NOMO-1 (cell line): ENCODE results near the gene CDRT4.
"Not testable (repeated sequence)": the region's sequence is repeated elsewhere in the genome, so short reads cannot be mapped to it uniquely, and the experiment has no call there.

Experiments used
- DNase-seq, 2 experiments: peaks; one replicate each; lab custom pipeline; 2025; ENCODE audit not compliant: unreplicated experiment in 2 of 2; lab: John Stamatoyannopoulos, UW

CDRT4 gene

DNA sequence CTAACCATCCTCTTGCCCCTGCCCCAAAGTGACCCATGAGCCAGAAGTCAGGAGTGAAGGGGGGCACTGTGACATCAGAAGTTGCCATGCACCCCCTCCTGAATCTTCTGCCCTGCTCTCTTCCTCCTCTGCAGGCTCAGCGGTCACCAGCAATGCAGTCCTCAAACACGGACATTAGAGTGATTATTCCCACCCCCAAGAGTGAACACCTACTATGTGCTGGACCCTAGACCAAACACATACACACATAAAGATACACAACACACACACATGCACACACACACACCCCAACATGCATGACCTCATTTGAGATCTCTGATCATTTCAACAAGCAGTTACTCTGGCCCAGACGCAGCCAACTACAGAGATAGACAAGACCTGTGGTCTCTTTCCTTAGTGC, at the start of gene CDRT4:
CDRT4 (minus strand) TSS at position 30 of the 400 bp plus-strand sequence. CDS start 27,383 bp downstream, outside the sequence.
- no peak for DNase-seq

DNA sequence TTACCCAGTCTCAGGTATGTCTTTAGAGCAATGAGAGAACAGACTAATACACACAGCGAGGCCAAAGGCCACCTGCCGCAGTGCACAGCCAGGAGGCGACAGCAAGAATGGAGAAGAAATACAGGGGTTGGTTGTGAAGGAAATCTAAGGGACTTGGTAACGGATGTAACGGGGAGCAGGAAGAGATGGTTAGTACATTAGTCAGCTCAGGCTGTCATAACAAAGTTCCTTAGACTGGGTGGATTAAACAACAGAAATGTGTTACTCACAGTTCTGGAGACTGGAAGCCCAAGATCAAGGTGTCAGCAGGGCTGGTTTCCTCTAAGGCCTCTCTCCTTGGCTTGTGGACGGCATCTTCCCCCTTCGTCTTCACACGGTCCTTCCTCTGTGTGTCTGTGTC, 48.7 kb upstream of the CDRT4 start:
- no peak for DNase-seq

DNA sequence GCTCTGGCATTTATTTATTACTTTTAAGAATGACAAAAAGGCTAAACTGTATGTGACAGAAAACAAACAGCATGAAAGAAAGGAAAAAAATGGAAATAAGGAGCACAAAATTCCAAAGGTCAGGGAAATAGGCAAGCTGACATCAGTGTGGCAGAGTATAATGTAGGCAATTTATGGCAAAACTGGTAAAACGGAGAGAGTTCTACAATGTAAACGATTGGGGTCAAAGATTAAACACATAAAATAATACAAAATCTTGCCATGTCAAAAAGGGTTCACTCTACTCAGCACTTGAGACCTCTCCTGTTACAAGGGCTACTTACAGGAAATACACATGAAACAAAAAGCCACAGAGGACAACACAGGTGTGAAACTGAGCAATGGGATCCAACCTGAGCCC, 47.0 kb upstream of the CDRT4 start:
- DNase-seq, result no peak

DNA sequence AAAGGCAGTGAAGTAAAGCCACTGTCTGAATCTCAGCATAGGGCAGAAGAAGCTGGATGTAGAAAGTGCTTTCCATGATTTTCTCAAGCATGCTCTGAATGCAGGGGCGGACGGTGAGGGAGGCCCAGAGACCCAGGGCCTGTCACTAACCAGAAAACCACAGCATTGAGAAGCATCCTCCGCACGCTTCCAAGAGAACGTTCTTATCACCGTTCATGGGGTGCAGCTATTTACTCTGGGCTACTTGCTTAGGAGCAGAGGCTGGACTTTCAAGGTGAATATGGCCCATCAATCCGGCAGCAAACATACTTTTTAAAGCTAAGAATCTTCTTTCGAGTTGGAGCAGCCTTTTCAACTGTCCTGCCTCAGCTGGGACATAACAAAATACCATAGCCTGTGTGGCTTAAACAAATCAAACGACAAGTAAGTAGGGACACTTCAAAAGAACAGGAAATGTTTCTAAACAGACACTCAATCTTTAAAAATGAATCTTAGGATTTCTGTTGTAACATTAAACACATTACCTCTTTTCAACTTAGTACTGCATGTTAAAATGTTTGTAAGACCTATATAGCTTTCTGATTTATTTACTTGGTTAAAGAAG, 46.5 kb upstream of the CDRT4 start:
- DNase-seq, result no peak

DNA sequence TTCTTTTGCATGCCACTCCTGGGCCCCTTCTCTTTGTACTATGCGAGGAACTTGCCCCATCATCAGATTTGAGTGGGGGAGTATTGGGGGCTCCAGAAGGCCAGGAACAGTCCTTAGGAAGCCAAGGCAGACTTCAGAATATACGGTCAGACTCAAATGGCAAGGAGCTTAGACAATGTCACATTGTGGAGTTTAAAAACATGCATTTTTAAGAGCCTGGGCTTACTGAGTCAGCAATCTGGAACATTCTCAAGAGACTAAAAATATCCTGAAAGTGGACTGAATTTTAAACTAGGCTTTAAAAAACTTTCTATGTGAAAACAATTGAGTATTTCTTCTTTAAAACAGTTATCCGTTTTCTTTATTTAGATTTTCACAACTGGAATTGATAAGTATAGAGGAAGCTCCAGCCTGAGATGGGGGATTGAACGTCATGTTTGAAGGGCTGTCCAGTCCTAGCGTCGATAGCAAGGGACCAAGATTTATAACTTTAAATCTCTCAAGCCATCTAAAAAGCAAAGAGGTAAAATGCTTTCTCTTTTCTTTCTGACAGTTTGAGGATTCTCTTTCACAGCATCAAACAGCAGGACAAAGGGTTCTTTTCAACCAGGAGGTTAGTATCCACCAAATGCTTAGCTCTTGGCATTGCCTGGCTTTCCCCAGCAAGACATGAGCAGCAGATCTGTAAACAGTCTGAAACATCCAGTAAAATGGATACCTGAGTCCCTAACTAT, 45.8 kb upstream of the CDRT4 start:
- no peak for DNase-seq

DNA sequence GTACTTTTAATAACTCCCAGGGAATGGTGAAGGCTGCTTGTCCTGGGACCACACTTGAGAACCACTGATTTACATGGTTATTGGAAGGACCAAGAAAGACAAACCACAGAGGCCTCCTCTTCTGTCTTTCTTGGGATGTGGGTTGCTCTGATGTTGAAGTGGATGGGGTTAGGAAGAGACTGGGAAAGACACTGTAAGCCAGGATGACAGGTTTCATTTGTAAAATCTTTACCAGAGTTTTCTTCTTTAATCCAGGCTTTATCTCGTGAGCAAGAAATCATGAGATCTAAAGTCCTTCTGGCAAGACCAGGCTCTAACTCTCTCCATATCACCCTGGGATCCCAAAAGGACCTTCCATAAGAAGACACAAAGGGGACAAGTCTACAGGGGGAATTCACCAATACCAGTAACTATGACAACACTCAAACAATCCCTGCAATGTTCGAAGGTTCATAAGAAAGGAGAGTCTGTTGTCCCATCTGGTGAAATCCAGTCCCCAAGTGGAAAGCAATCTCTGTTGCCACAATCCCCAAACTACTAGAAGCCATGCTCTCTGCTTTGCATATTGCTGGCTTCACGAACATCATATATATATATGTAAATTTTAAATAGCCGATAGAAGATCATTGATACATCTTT, 44.8 kb upstream of the CDRT4 start:
- DNase-seq, result no peak

DNA sequence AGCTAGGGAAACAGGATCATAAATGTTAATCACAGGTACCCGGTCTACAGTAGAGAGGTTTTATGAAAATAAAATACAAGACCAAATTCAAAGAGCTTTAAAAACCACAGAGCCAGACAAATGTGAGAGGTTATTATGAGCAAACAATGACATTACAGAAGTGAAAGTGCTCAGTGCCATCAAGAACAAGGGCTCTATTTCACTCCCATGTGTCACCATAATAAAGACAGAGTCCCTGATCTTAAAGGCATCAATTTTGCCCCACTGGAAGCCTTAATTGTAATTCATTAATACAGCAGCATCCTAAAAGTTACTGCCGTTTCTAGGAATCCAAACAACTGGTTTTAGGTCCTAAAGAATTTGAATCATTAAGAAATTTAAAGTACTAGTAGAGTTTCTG, 43.7 kb upstream of the CDRT4 start:
- DNase-seq, result peak; percentile 46 to 86

DNA sequence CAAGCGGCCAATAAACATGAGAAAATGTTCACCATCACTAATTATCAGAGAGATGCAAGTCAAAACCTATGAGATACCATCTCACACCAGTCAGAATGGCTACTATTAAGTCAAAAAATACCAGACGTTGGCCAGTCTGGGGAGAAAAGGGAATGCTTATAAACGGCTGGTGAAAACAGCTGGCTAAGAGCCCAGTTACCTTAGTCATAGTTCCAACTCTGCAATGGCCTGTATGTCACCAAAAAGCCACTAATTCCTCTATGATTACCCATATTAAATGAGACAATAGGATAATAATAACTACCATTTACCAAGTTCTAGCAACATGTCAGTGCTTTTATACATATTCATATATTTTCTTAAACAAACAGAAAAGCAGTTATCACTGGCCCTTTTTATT, 42.9 kb upstream of the CDRT4 start:
- DNase-seq, result no peak

DNA sequence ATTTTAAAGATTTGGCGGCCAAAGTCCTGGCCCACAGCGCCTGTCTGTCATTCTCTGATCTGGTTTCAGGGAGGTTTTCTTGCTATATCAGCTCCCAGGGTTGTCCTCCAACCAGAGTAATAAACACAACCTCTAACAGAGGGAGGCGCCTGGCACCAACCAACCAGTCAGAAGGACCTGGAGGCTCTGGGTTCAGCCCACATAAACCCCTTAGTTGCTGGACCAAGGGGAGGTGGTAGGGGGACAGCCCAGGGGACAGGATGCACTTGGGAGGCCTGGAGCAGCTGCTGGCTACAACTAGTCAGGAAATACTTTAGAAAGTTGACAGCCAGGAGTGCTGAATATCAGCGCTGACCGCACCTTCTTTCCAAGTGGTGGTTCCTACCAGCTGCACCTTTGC, 41.7 kb upstream of the CDRT4 start:
- DNase-seq, result no peak

DNA sequence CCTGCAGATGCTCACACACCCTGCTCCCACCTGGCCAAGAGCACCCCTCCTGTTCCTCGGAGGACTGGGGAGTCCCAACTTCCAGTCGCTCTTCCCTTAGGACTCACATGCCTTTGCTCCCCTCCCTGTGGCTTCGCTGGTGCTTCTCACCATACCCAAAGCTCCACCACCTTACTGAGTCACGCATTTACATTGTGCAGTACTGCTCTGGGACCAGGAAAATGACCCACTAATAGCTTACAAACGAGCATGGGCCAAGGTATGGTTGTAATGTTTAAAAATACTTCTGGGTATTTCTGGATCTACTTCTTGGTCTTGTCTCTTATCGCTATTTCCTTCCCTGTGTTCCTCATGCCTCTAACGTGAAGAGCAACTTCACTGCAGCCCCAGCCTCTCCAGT, 41.0 kb upstream of the CDRT4 start:
- DNase-seq, result no peak

DNA sequence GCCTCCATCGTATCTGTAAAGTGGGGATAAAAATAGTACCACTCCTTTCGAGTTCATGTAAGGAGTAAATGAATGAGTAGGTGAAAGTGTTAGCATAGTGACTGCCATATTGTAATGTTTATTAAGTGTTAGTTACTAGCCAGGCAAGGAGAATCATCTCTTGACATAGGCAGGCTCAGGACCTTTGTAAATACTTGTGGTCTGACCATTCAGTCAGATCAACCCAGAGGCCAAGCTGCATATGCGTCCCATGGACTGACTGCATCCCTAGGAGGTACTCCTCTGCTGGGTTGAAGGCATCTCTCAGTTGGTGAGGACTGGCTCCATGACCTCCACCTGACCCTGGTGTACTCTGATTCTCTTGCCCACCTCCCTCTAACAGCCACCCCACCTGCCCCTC, 40.5 kb upstream of the CDRT4 start:
- no peak for DNase-seq

DNA sequence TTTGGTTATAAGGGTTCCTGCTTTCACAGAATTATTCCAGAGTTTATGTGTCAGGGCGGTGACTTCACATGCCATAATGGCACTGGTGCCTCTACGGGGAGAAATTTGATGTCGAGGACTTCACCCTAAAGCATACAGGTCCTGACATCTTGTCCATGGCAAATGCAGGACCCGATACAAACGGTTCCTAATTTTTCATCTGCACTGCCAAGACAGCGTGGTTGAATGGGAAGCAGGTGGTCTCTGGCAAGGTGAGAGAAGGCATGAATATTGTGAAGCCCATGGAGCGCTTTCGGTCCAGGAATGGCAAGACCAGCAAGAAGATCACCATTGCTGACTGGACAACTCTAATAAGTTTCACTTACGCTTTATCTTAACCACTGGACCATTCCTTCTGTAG, 39.6 kb upstream of the CDRT4 start:
- DNase-seq, result no peak

DNA sequence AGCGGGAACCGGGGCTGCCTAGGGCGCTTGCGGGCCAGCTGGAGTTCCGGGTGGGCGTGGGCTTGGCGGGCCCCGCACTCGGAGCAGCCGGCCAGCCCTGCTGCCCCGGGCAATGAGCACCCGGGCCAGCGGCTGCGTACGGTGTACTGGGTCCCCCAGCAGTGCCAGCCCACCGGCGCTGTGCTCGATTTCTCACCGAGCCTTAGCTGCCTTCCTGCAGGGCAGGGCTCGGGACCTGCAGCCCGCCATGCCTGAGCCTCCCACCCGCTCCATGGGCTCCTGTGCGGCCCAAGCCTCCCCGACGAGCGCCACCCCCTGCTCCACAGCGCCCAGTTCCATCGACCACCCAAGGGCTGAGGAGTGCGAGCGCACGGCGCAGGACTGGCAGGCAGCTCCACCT, 38.3 kb upstream of the CDRT4 start:
- DNase-seq, result not testable (repeated sequence)

DNA sequence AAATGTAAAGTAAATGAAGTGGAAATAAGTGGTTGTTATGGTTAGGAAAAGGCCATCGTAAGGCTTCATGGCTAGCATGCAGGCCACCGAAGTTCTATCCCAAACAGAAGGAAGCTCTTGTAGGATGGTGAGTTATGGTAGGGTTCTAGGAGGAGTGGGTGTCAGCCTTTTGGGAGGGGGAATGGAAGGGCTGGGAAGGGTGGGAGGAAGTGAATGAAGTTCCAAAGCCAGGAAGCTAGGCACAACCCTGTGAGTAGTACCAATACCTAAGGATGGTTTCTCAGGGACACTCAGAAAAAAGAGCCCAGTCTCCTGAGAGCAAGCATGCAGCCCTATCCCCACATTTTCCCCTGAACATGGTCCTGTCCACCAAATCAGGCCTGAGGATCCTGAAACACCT, 36.3 kb upstream of the CDRT4 start:
- DNase-seq, result no peak

DNA sequence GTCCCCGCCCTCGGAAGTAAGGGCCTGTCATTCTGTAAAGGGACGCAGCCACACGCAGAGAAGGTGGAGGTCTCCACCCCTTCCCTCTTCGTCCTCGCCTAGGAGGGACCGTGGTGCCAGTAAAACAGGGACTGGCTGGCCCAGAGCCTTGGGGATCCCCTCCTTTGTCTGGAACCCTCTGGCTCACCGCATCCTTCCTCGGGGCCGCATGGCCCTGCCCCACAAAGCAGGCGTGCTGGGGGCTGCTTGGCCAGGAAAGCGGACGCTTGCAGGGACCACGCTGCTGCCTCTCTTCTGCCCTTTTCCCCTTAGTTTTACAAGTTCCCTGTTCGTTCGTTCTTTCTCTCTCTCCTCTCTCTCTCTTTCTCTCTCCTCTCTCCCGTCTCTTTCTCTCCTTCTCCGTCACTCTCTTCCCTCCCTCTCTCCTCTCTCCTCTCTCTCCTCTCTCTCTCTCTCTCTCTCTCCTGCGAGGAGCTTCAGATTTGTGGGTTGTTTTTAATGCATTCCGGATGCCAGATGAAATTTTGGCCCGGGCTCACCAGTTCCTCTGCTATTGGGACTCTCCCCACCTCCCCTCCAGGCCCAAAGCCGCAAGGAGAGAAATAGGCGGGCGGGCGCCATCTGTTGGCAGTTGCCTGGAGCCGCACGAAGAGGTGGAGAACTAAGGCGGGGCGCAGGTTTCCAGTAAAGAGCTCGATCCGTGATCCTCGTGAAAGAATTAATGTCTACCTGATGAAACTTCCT, 35.1 kb upstream of the CDRT4 start:
- peak; percentile 8 to 11 for DNase-seq

DNA sequence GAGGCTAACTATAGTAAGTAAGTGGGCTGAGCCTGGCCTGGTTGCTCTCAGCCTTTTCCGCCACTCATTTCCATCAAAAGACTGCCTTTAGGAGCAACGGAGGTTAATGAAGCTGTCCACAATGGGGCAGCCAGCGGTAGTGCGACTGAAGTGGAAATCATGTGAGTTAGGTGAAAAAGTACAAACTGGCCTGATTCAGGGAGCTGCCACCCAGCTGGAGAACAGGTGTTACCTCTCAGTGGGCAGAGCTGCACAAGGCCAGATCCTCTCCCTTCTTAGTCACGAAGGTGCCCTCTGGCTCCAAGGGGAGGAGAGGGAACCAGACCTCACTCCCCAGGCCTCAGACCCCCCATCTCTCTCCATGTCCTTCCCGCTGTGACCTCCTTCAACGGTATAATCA, 34.4 kb upstream of the CDRT4 start:
- DNase-seq, result no peak

DNA sequence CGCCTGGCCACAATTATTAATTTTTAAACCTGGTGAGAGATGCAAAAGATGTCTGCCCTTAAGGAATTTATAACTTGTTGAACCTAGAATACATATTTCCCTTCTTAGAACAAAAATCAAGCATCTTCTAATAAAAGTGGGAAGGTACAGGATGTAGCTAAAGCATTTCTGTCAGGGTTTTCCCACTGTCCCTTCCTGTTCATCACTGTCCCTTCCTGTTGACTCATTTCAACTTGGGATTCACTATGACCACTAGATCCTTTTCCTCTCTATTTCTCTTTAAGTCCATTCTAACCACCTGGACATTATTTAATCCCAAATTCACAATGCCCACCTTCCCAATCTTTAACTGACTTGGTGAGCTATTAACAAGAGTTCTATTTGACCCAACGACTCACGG, 33.9 kb upstream of the CDRT4 start:
- DNase-seq, result no peak

DNA sequence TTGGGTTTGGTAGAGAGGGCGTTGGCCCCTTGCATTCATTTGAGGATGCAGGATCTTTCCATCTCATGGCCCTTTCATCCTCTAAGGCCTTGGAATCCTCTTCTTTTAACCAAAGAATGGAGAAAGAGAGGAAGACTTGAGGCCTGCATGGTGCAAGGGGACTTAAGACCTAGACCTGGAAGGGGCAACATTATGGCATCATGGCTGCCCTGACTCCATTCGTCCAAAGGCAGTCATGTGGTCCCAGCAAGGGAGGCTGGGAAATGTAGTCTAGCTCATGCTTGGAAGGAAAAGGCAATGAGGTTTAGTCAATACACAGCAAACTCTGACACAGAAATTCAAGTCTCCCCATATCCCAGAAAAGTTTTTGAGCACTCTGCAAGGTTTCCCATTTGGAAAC, 30.7 kb upstream of the CDRT4 start:
- no peak for DNase-seq

DNA sequence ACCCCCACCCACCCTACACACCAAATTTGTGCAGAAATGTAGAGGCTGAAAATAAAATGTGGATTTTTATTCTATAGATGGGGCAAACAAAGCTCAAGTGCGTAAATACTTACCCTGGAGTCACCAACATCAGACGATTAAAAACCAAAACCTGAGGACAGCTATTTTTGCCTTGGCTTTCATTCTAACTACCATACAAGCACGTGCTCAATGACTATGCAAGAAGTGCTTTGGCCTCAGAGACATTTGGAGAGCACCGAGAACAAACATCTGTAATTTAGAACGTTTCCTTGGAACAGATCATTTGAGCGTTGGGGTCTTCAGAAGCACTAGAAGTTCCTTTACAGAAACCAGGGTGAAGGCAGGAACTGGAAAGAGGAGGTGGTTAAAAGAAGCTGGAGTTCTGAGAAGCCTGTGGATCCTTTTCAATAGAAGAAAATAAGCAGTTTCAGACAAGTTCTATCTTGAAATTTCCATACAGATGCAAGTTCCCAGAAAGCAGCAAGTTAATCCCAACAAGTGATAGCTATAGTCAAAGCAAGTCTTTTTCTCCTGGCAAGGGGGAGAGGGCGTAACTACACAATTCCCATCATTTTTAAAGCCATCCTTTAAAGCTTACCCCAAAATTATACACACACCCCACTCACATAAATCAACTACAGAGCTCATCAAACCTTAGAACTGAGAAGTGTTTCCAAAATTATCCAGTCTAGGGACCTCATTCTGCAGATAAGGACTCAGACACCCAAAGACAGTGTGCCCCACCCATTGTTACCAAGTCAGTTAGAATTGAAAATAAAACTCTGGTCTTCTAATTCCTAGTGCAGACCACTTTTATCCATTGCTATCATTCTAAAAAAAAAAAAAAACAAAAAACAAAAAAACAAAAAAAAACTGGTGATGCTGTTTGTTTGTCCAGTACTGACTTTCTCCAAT, 29.6 kb upstream of the CDRT4 start:
- DNase-seq, result no peak

DNA sequence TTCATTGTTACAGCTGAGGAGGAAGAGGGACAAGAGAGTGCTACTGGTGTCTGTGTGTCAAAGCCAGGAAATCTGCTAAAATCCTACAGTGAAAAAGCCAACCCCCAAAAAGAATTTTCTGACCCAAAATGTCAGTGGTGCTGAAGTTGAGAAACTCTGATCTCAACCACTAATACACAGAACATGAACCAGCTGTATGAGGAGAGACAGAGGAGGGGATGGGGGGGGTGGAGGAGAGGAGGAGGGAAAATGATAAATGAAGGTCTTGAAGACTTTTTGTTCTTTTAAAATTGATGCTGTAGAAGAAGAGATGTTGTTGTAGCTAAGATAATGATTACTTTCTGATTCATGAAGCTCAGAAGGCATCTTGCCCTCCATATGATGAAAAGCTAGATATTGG, 27.4 kb upstream of the CDRT4 start:
- DNase-seq, result no peak

DNA sequence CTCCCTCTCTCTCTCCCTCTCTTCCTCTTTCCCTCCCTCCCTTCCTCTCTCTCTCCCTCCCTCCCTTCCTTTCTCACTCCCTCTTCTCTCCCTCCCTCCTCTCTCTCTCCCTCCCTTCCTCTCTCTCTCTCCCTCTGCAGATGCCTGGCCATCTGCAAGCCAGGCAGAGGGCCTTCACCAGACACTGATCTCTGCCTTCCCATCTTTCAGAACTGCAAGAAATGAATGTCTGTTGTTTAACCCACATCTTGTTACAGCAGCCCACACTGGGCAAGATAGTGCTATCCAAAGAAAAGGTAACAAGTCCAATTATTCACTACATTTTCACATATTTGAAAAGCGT, 26.2 kb upstream of the CDRT4 start:
- DNase-seq, result no peak
